Activated CD8-positive, alpha-beta memory T cell treated with anti-CD3 and anti-CD28 coated beads, Interleukin-2, amount 50 U/mL, for 48 hours (primary cell): Measurements from ENCODE around the gene RGS12.
A peak's percentile ranks its signal among the peaks of the same experiment; 100 is the strongest.

Experiments
- DNase-seq: peaks from one replicate; pipeline ENCODE4 v3.0.0-alpha.2; 2020

Gene RGS12

GRCh38 chr4:3336382-3337356 is 43.8 kb downstream of the RGS12 start:
- peak; percentile 7 for DNase-seq

DNA sequence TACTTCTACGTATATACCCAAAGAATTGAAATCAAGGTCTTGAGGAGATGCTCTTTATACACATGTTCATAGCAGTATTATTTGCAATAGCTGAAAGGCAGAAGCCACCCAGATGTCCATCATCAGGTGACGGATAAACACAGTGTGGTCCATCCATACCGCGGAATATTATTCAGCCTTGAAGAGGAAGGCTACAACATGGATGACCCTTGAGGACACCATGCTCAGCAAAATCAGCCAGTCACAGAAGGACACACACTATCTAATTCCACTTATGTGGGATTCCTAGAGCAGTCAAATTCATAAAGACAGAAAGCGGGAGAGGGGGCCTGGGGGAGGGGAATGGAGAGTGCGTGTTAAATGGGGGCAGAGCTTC is 44.5 kb downstream of the RGS12 start:
- DNase-seq: peak; percentile 10

GRCh38 chr4:3337811-3338210 is 45.0 kb downstream of the RGS12 start:
- DNase-seq: no peak

DNA sequence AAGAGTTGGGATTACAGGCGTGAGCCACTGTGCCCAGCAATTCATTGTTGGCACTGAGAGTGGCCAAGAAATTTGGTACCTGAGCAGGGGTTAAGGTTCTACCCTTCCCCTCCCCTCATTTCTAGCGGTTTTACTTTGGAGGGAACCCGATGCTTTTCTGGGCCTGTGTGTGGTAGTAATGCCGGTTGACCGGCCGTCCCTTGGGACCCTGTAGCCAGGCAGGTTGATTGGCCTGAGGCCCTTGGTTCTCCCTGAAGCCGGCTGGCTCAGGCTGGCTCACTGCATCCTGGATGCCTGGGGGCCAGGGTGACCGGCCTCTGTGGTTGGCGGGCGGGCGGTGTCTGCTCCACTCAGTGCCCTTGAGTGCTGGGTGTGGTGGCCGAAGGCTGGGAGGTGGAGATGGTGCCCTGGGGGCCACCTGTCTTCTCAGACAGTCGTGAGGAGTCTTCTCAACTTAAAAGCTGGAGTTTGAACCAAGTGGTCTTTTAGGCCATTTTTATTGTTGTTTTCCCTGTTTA is 45.6 kb downstream of the RGS12 start:
- DNase-seq: peak; percentile 15

DNA sequence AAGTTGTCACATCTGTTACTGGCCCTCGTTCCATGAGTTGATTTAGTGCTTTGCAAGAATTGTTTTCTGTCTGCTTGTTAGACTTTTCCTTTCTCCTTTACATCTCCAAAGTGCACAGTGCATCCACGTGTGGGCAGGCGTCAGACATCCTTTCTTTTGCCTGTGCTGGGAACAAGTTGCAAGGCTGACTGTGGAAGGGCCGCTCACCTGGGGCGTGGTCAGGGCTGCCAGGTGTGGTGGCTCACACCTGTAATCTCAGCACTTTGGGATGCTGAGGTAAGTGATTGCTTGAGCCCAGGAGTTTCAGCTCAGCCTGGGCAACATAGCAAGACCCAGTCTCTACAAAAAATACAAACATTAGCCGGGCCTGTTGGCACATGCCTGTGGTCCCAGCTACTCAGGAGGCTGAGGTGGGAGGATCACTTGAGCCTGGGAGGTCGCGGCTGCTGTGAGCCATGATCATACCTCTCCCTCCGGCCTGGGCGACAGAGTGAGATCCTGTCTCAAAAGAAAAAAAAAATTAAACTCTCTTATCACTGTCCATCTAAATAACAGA is 46.2 kb downstream of the RGS12 start:
- DNase-seq: peak; percentile 22

DNA sequence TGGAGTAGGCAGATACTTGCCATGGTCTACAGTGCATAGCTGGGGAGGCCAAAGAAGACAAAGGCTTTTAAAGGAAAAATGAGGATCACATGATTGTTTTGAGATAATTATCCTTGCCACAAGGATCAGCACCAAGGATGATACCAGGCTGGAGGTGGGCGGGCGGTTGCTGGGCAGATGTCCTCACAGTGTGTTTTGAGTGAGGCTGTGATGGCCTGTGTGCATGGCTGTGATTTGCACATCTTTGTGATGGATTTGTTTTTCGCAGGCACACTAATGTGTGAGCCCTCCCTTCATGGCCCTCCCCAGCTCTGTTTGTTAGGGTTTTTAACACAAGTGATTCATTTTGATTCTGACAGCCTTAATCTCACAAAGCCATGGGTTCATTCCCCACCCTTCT is 46.8 kb downstream of the RGS12 start:
- peak; percentile 17 for DNase-seq

DNA sequence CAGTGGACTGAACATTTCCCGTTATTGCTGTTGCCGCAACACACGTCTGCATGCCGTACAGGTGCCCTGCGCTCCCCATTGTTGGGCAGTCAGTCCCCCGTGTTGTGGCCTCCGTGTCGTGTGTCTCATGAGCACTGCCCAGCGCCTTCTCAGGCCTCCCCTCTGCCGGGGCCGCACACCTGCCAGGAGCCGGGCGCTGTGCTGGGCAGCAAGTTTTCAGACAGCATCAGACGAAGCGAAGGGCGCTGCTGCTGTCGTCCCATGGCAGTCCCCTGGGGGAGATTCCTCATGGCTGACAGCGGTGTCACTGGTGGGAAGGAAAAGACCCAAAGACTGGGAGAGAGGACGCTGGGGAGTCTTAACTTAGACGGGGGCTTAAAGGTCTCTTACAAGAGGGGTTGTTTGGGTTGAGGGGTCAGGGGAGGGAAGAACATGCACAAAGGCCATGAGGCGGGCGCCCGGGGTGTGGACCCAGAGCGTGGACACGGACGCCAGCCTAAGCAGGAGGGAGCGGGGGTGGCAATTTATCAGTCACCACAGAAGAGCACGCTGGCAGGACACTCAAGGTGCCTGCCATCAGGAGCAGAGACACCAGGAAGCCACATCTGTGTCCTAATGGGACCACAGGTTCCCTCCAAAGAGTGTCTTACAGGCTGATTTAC is 47.3 kb downstream of the RGS12 start:
- peak; percentile 29 for DNase-seq

GRCh38 chr4:3340700-3341083 is 47.9 kb downstream of the RGS12 start:
- peak; percentile 47 for DNase-seq

DNA sequence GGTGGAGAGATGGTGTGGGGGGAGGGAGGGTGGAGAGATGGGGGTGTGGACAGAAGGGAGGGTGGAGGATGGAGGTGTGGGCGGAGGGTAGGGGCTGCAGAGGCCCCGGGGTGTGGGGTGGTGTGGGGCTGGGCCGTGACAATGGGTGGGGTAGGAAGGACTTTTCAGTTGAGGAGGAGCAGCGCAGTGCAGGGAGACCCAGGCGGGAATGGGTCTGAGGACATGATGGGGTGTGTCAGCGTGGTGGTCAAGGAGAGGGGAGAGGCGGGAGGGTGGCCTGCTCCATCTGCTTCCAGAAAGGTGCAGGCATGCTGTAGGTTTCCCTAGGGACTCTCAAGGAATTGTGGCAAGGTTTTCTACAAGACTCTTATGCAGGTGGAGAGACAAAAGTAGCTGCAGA is 48.9 kb downstream of the RGS12 start:
- peak; percentile 40 for DNase-seq

DNA sequence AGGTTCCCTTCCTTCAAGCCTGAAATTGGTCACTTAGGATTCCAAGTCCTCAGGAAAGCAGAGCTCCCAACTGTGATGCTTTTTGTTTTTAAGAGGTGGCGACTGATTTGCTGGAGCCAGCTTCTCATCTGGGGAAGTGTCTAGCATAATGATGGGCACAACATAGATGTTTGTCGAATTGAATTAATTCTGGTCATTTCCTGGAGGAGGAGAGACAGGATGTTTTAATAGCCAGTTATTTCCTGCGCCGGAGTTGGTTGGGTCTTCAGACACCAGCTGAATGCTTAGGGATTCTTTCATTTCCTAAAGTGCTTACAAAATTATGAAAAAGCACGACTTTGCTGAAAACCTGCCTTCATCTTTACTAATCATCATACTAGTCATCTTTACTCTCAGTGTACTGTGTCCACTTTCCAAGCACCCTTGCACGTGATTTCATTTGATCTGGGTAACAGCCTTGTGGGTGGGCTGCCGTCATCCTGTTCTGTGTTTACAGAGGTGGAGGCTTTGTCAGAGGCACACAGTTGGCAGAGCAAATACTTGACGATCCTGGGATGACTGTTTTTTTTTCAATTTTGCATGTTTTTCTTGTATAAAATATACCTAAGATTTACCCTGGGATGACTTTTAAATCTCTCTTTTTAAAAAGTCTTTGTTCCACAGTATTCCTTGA is 49.5 kb downstream of the RGS12 start:
- DNase-seq: peak; percentile 52
